GM19463 (cell line): ENCODE measurements around the gene AKTIP.

Source experiments
- ATAC-seq: cut with Tn5 transposase; IDR thresholded peaks from one replicate; pipeline ENCODE4 v1.9.1; 2021; ENCODE audit warnings: mild to moderate bottlenecking, moderate library complexity; ENCODE audit not compliant: unreplicated experiment

AKTIP gene

DNA sequence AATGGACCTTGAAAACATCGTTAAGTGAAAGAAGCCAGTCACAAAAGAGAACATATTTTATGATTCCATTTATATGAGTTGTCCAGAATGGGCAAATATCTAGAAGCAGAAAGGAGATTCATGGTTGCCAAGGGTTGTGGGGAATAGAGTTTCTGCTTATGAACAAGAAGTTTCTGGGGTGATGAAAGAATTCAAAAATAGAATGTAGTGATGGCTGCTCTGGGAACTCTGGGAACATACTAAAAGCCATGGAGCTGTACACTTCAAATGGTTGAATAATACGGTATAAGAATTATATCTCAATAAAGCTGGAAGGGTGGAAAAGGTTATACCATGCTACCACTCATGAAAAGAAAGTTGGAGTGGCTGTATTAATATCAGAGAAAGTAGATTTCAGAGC lies 18.5 kb downstream of the AKTIP start:
- ATAC-seq, result no peak

DNA sequence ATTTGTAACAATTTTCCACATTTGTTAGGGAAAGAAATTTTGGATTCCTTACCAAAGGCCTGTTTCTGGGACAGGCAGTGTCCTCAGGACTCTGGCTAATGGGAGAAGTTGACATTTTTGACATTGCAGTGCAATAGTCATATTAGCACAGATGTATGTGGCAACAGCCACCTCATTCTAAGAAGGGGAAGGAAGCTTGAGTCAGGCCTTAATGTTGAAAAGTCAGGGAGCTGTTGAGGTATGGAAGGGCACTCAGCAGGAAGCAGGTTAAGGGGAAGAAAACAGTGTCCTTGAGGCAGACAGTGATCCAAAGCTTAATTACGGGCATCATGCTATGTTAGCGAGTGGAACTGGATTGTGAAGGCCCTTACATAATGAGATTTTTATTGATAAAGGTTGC lies 20.9 kb downstream of the AKTIP start:
- no peak for ATAC-seq

DNA sequence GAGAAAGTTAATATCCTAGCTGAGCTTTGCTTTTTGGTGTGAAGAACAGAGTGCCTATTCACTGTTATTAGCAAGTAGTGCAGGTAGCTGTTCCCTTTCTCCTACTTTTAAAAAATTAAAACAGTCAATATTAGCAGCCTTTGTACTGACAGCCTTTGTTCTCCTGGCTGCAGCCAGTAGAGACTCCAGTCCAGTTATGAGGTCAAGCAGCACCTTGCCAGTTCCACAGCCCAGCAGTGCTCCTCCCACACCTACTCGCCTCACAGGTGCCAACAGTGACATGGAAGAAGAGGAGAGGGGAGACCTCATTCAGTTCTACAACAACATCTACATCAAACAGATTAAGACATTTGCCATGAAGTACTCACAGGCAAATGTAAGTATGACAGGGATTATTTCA lies 22.6 kb downstream of the AKTIP start:
- ATAC-seq, result no peak

DNA sequence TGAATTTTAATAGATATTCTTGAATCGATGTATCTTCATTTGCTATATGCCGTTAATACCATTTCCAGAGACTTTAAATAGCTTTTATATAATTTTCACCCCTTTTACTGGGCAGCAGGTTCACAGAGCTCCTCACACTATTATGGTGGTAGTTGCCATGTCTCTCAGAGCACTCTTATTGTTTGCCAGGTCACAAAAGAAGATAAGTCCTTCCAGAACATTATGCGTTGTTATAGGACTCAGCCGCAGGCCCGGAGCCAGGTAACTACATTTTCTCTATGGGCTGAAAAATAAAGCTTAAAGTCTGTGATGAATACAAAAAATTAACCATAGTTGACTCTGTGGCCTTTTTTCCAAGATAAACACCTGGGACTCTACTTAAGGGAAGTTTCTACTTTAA lies 24.0 kb downstream of the AKTIP start:
- no peak for ATAC-seq

DNA sequence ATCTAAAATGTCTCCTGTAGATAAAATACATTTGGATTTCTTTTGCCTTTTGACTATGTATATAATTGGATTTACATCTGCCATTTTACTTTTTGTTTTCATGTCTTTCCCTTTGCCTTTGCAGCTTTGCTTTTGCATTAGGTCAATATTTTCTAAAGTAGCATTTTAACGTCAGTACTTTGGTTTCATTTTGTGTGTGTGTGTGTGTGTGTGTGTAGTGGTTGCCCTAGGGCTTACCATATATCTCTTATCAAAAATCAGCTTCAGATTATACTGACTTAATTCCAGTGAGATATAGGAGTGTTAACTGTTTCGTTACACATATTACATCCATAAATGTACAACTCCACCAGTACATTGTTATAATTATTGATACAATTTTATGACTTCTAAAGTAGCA lies 26.1 kb downstream of the AKTIP start:
- ATAC-seq, result no peak

DNA sequence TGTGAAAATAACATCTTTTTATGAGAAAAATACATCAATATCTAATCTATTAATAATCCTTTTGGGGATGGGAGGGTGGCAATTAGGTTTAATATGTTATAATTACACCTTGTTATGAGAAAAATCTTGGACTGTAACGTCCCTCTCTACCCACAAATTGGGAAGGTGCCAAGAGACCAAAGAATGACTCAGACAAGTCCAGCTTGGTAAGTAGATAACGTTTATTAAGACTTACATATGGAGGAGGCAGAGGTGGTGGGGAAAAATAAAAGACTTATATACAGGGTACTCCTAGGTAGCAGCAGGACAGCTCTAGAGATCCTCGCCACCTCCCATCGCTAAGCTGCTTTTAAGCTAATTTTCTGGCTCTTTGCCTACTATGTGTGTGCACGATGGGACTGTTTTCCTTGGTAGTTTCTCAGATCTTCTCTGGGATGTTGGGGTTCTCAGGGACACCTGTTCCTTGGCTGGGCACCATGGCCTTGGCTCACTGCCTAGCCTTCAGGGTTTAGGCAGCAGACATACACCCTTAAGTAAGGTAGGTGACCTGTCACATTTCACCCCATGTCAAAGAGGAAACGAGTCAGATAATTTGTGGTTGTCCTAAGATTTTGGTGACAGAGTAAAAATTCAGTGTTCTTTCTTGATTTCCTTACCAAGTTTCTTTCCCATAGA lies 37.3 kb downstream of the AKTIP start:
- ATAC-seq, result no peak

DNA sequence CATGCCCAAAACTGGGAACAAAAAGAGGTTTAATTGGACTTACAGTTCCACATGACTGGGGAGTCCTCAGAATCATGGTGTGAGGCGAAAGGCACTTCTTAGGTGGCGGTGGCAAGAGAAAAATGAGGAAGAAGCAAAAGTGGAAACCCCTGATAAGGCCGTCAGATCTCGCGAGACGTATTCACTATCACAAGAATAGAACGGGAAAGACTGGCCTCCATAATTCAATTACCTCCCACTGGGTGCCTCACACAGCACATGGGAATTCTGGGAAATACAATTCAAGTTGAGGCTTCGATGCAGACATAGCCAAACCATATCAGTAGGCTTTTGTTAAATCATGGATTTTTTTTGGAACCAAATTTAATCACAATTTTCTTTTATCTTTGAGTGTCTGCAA lies 44.4 kb downstream of the AKTIP start:
- ATAC-seq, result no peak

DNA sequence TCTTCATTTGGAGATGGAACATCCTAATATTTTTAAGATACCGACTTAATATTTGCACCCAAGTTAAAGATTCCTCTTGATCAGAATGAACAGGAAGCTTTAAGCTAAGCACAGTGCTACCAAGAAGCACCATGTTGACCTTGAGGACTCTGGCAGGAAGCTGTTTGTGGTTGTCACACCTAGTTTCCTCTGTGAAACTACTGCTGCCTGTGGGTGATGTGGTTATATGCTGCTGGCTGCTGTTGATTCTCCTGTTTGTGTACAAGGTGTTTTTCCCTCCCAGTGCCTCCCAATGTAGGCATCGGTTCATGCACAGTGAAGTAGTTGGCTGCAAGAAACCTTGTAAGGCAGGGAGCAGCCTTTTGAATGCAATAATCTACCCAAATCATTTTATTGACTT lies 45.3 kb downstream of the AKTIP start:
- ATAC-seq, result peak; percentile 100

DNA sequence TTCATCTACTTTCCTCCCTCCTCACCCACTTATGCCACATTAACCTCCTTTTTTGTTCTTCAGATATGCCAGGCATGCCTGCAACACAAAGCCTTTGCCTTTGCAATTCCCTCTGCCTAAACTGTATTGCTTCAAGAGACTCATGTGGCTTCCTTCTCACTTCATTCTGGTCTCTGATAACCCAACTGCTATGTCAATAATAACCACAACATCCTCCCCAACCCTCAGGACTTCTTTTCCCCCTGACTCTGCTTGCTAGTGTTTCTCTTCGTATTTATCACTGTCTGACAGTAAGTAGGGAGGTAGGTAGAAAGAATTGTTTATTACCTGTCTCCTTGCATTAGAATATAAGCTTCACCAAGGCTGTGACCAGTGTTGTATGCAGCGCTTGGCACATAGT lies 46.4 kb downstream of the AKTIP start:
- ATAC-seq, result no peak

DNA sequence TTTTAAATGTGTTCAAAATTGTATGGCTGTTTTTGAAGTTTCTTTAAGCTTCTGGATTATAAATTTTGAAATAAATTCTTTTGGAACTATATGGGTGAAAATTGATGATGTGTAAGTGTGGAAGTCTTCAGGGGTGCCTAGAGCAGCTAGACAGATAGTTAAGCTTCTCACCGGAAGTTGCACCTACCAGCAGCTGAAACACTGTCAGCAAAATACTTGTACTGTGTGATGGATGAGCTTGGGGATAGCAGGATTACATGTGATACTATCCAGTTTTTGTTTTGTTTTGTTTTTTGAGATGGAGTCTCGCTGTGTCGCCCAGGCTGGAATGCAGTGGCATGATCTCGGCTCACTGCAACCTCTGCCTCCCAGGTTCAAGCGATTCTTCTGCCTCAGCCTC lies 49.1 kb downstream of the AKTIP start:
- ATAC-seq, result no peak

DNA sequence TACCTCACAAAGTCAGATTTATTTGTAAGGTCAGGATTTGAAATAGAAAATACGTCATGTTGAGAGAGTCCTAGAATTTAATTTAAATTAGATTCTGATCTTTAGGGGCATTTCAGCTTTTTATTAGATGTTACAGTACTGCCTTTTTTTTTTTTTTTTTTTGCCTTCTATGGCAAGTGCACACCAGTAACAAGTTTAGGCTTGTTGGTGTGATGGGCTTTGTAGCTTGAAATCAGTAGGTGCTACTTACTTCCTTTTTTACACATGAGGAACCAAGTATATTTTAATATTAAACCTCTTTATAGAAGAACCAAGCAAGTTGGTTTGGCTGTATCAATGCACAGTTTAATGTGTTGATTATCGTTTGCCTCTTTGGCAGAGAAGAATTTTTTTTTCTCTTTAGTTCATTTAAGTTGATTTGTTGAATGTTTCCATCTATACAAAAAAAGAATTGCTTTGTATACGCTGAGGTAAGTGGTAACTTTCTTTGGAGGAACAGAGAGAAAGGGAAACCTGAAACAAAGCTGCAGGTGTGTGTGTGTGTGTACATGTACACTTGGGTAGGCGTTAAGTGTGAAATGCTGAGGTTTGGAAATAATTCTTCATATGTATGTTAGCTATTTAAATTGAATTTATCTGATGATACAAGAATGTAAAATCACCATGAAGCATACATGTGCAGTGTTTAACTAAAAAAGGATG lies 53.0 kb downstream of the AKTIP start:
- no peak for ATAC-seq

DNA sequence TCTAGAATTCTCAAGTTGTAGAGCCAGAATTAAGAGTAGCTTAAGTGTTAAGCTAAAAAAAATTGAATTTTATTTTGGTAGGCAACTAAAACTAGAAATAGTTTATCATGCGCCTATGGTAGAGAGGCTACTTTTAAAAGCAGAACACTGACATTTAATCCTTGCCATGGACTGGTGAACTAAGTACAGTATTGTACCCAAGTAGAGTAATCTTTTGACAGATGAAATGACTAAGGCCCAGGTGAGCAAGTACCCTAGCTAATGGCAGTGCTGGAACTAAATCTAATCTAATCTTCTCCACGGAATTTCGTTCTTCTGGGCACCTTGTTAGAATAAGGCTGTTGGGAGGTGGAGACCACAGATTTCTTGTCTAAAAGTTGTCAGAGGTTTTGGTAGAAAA lies 56.9 kb downstream of the AKTIP start:
- ATAC-seq, result no peak

DNA sequence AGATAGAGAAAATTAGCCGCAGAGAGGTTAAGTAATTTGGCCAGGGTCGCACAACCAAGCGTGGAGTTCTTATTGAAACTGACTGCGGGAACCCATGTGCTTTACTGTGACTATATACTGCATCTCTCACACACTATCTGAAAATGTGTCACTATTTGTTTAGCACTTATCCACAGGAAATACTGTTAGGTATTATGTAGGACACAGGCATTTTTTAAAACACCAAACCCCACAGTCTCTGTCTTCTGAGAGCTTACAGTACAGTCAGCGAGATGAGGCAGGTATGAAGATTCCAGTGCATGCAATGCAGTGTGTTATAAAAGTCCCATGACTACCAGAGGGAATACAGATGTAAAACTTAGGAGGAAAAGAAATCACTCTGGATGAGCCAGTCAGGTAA lies 57.5 kb downstream of the AKTIP start:
- ATAC-seq, result no peak
